SU-DHL-6 (cell line): Measurements from ENCODE around the gene HIF3A.

ENCODE experiments used
- CTCF ChIP-seq: fragments of 200-600 bp; sonication (generic); IDR thresholded peaks from one replicate; pipeline ENCODE4 v1.5.1; 2017; ENCODE audit warnings: antibody characterized with exemption, mild to moderate bottlenecking, low read length, moderate library complexity; ENCODE audit not compliant: insufficient read depth, poor library complexity, severe bottlenecking
- EZH2phosphoT487 ChIP-seq: fragments of 200-600 bp; sonication (generic), shearing (Covaris generic); conservative IDR thresholded peaks from 2 replicates; pipeline ENCODE4 v1.6.1; 2018; ENCODE audit warnings: mild to moderate bottlenecking, antibody characterized with exemption, low read length, moderate library complexity, mixed read lengths

- TF ChIP-seq CTCF (no peak), EZH2phosphoT487 (no peak)
These were observed 42.6 kb downstream of the HIF3A start for GRCh38 chr19:46339446-46339845.
